Measurements from ENCODE around the gene HERC5.
"Not testable (repeated sequence)": the region's sequence is repeated elsewhere in the genome, so short reads cannot be mapped to it uniquely, and the experiment has no call there.

The HERC5 gene

GRCh38 chr4:88516746-88517145 is 59.8 kb downstream of the HERC5 start:
- in situ Hi-C loops (cut with HindIII; ENCODE audit: low sequenced_read_pairs), result loop anchor here (25.0 kb wide), 2 partner anchors 254 to 479 kb away; no protein-coding TSS in a partner anchor

- in situ Hi-C loops (cut with HindIII; ENCODE audit: low sequenced_read_pairs), result loop anchor here (25.0 kb wide), 2 partner anchors 256 to 481 kb away; no protein-coding TSS in a partner anchor
Observed at GRCh38 chr4:88517825-88518224, 60.9 kb downstream of the HERC5 start.

DNA sequence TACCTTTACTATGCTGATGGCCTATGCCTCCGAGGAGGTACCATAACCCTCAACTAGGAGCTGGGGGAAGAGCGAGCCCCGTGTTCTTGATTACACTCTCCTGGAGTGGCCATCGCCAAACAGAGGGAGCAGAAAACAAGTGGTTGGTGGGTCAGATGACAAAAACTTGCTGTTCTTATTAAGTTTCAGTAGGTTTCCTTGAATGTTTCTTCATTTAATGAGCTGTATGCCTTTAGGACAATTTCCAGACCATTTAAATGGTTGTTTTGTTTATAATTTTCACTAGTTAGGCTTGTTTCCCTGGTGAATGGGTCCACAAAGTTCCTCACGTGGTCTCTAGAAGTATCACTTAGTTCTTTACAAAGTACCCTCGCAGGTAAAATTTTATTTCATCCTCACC is 62.0 kb downstream of the HERC5 start:
- in situ Hi-C loops (cut with HindIII; ENCODE audit: low sequenced_read_pairs), result loop anchor here (25.0 kb wide), 2 partner anchors 257 to 482 kb away; no protein-coding TSS in a partner anchor

- in situ Hi-C loops (cut with HindIII; ENCODE audit: low sequenced_read_pairs), result loop anchor here (25.0 kb wide), 2 partner anchors 261 to 486 kb away; no protein-coding TSS in a partner anchor
Observed at GRCh38 chr4:88522702-88523324, 65.9 kb downstream of the HERC5 start.

DNA sequence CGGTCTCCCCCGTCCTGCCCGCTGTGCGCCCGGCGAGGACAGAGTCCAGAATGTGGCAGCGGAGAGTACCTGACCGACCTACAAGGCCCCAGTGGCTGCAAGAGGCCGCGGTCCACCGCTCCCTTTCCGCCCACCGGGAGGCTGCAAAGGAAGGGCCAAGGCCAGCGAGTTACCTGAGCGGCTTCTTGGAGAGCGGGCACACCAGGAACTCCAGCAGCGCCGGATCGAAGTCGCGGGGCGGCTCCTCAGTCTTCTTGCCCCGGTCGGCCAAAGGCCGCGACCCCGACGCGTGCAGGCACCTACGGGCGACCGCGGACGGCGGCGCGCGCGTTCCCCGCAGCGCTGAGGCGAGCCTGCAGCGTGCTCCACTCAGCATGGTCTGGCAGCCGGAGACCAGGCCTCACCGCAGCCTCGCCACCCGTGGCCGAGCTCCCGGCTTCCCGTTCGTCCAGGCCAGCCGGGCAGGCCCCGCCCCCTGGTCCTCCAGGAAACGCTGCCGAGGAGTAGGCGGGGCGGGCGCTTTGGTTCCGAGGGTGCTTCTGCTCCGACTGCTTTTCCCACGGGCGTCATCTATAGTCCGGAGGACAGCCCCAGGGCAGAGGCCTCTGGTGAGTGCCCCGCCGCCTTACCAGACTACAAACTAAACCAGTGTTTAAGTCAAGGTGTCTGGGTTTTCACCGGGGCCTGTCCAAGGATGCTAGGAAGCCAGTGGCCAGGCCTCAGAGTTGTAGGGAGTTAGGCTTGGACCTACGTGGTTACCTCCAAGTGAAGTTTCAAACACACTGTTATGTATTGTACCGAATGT is 66.6 kb downstream of the HERC5 start, which contains the start of gene PYURF:
Gene PYURF, minus strand, starts transcription at position 452 of the 805 bp plus-strand sequence. Its CDS starts 76 bp downstream, at position 376.
- in situ Hi-C loops (cut with HindIII; ENCODE audit: low sequenced_read_pairs), result loop anchor here (25.0 kb wide), 2 partner anchors 261 to 486 kb away; no protein-coding TSS in a partner anchor

DNA sequence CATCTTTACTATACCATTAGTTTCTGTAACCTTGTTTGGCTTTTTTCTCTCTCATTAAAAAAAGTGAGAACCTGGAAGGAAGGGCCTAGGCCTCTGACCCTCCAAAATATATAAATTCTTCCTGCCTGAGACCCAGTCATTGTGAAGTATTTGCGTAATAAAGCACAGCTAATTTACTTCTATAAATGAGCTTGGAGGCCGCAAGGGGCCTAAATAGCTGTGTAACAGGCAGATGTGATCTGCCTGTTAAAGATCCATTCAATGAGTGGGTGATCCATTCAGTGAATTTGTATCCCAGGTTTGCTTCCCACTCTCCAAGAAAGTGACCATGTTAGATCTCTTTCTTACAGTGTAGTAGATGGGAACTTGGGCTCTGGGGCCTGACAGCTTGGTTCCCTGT is 67.3 kb downstream of the HERC5 start:
- in situ Hi-C loops (cut with HindIII; ENCODE audit: low sequenced_read_pairs), result loop anchor here (25.0 kb wide), 2 partner anchors 262 to 487 kb away; no protein-coding TSS in a partner anchor

DNA sequence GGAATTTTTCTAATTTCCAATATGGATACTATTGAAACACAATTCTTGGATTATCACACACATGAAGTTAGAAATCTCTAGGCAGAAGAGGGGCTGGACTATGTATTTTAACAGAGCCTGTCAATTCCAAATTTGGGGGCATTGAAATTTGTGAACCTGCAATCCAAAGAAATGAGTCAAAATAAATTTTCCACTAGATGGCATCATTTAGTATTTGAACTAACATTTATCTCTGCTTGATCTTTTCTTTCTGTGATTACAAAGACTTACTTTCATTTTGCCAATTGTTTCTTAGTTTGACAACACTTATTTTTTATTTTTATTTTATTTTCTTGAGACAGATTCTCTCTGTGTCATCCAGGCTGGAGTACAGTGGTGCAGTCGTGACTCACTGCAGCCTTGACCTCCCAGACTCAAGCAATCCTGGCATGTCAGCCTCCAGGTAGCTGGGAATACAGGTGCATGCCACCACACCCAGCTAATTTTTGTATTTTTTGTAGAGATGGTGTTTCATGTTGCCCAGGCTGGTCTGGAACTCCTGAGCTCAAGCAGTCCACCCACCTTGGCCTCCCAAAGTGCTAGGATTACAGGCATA is 69.4 kb downstream of the HERC5 start:
- in situ Hi-C loops (cut with HindIII; ENCODE audit: low sequenced_read_pairs), result no loop called here

GRCh38 chr4:88527787-88528186 is 70.9 kb downstream of the HERC5 start:
- in situ Hi-C loops (cut with HindIII; ENCODE audit: low sequenced_read_pairs), result no loop called here

- in situ Hi-C loops (cut with HindIII; ENCODE audit: low sequenced_read_pairs), result no loop called here
Observed at GRCh38 chr4:88528861-88529260, 71.9 kb downstream of the HERC5 start.

GRCh38 chr4:88531549-88531948 is 74.6 kb downstream of the HERC5 start:
- in situ Hi-C loops (cut with HindIII; ENCODE audit: low sequenced_read_pairs), result no loop called here

DNA sequence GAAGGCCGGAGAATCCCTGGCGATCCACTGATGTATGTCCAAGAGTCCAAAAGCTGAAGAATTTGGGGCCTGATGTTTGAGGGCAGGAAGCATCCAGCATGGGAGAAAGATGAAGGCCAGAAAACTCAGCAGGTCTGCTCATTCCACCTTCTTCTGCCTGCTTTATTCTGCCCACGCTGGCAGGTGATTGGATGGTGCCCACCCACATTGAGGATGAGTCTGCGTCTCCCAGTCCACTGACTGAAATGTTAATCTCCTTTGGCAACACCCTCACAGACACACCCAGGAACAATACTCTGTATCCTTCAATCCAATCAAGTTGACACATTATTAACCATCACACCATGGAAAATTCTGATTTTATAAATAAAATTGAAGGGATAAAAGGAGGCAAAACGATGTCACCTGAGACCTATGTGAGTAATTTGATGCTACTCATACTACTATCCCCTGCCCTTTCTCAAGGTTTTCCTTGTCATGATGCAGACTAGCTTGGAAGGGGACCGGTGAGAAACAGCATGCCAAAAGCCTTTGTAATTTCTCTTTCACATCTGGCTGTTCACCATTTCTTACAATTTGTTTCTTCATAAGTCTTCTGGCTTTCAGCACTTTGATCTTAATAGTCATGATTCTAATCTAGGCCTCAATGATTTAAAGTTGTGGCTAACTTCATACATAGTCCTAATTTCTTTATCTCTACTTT is 76.3 kb downstream of the HERC5 start:
- in situ Hi-C loops (cut with HindIII; ENCODE audit: low sequenced_read_pairs), result no loop called here

- in situ Hi-C loops (cut with HindIII; ENCODE audit: low sequenced_read_pairs), result no loop called here
Observed at GRCh38 chr4:88533937-88534750, 77.2 kb downstream of the HERC5 start.

DNA sequence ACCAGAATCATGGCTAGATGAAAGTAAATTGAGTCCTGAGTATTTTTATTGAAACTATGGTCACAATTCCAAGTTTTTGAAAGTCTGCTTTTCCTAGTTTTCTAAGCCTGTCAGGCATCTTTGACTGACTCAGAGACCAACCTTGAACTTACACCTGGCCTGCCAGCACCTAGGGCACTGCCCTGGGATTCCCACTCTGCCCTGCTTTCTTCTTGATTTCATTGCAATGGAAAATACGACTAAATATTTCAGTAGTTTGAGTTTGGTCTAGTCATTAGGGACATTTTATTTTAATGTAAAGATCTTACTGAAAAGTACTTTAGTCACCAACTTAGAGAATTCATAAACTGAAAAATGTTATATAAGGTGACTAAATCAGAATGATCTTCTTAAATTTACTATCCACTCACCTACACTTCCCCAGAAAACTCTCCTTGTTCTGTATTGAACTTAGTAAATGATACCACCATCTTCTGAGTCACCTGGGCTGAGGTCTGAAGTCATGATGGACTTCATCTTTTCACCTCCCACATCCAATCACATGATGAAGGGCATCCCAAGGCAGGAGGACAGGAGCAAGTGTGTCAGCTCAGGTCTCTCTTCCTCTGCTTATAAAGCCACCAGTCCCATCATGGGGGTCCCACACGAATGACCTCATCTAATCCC is 78.3 kb downstream of the HERC5 start:
- in situ Hi-C loops (cut with HindIII; ENCODE audit: low sequenced_read_pairs), result no loop called here

DNA sequence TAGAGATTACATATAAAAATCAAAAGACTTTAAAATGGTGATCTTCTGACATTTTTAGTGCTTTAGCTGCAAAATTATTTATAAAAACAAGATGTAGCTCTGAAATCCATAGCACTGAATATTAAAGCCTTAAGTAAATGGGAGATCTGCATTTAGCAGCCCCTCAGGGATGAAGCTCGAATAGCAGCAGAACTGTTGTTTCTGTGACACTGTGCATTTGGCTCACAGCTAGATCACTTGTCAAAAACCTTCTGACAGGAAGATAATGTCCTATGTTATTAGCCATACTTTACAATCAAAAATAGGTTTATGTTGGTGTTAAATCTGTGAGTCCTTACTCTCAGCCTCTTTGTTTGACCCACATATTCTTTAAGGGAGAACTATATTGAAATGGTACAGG is 80.8 kb downstream of the HERC5 start:
- in situ Hi-C loops (cut with HindIII; ENCODE audit: low sequenced_read_pairs), result no loop called here

- in situ Hi-C loops (cut with HindIII; ENCODE audit: low sequenced_read_pairs), result not testable (repeated sequence)
Observed at GRCh38 chr4:88539322-88540068, 82.6 kb downstream of the HERC5 start.

DNA sequence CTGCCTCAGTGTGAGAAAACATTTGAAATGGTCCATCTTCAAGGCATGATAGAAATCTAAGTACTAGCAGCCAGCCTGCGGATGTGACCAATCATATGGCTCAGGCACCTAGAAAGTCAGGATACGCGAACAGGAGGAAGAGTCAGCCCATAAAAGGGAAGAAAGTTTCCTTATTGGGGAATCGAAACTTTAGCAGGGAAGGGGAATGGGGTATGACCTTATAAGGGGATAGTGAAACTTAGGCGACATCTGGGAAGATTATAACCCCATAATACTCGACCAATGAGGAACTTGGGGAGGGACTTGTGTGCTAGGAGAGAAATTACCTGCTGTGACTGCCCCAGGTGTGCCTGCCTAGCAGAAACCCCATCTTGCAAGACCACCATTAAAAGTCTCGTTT is 92.9 kb downstream of the HERC5 start:
- in situ Hi-C loops (cut with HindIII; ENCODE audit: low sequenced_read_pairs), result no loop called here
